Immature natural killer cell (primary cell): ENCODE measurements around the gene NTM. TPM values are rescaled to one million over a fixed set of nuclear protein-coding genes. Genes with fewer than 3 reads are reported as not detected.

Experiments
- DNase-seq, 3 donors: peaks; one replicate each; pipeline ENCODE4 v3.0.0; 2022; ENCODE audit warnings: mixed read lengths in 1 of 3
- H3K27ac Mint-ChIP-seq, 6 donors: one replicate each; pipeline ENCODE4 v1.8.0; 2020; ENCODE audit warnings: mixed read lengths in 6 of 6, mild to moderate bottlenecking in 5 of 6, inconsistent platforms in 4 of 6, moderate library complexity in 3 of 6
- H3K27me3 Mint-ChIP-seq, 3 donors: one replicate each; pipeline ENCODE4 v1.8.0; 2020 to 2021; ENCODE audit warnings: low read depth in 3 of 3, mild to moderate bottlenecking in 3 of 3, mixed read lengths in 3 of 3, moderate library complexity in 3 of 3, inconsistent platforms in 1 of 3
- H3K36me3 Mint-ChIP-seq, 3 donors: one replicate each; pipeline ENCODE4 v1.8.0; 2020; ENCODE audit warnings: mixed read lengths in 3 of 3, inconsistent platforms in 2 of 3, mild to moderate bottlenecking in 2 of 3
- H3K4me1 Mint-ChIP-seq, 2 donors: one replicate each; pipeline ENCODE4 v1.8.0; 2020; ENCODE audit warnings: inconsistent platforms in 2 of 2, mild to moderate bottlenecking in 2 of 2, mixed read lengths in 2 of 2, moderate library complexity in 1 of 2
- H3K4me3 Mint-ChIP-seq, 5 donors: one replicate each; pipeline ENCODE4 v1.8.0; 2020; ENCODE audit warnings: mild to moderate bottlenecking in 5 of 5, mixed read lengths in 5 of 5, inconsistent platforms in 3 of 5, moderate library complexity in 3 of 5
- H3K9me3 Mint-ChIP-seq, 6 donors: one replicate each; pipeline ENCODE4 v1.8.0; 2020; ENCODE audit warnings: mild to moderate bottlenecking in 6 of 6, mixed read lengths in 6 of 6, inconsistent platforms in 4 of 6, moderate library complexity in 3 of 6
- polyA plus RNA-seq, 3 donors: library from polyadenylated mRNA; unstranded; fragments of 300-500 nt; fragmentation: Illumina TruSeq; gene quantifications; one replicate each; pipeline ENCODE4 v1.2.3, GENCODE V29; 2021

The NTM gene
- polyA plus RNA-seq, 3 donors from 2014 or later, result not detected

- Mint-ChIP-seq H3K4me1 (no peaks in the 10 kb centered on the region), H3K36me3 (no peaks in the 10 kb centered on the region), H3K27me3 (peaks cover 0 to 8% (median 2%) of the 10 kb centered on the region in 3 donors), H3K4me3 (no peak overlapping the region), H3K9me3 (peaks cover 0 to 4% (median 0%) of the 10 kb centered on the region in 6 donors), H3K27ac (no peak overlapping the region)
- no peak for DNase-seq
Observed at GRCh38 chr11:131467645-131468394, 97.4 kb downstream of the NTM start.

GRCh38 chr11:131468565-131468964 lies 98.2 kb downstream of the NTM start:
- Mint-ChIP-seq H3K9me3 (peaks cover 0 to 3% (median 0%) of the 10 kb centered on the region in 6 donors), H3K36me3 (no peaks in the 10 kb centered on the region), H3K27ac (no peak overlapping the region), H3K4me3 (no peak overlapping the region), H3K4me1 (no peaks in the 10 kb centered on the region), H3K27me3 (peaks cover 0 to 6% (median 2%) of the 10 kb centered on the region in 3 donors)
- DNase-seq, result no peak

- Mint-ChIP-seq H3K27me3 (peaks cover 2 to 3% (median 2%) of the 10 kb centered on the region in 3 donors), H3K27ac (no peak overlapping the region), H3K4me3 (no peak overlapping the region), H3K36me3 (no peaks in the 10 kb centered on the region), H3K9me3 (peaks cover 0 to 6% (median 2%) of the 10 kb centered on the region in 6 donors), H3K4me1 (no peaks in the 10 kb centered on the region)
- DNase-seq, result no peak
Observed at GRCh38 chr11:131470216-131470925, 100.0 kb downstream of the NTM start.

- Mint-ChIP-seq H3K4me3 (no peak overlapping the region), H3K27me3 (peaks cover 0 to 5% (median 0%) of the 10 kb centered on the region in 3 donors), H3K4me1 (no peaks in the 10 kb centered on the region), H3K27ac (no peak overlapping the region), H3K9me3 (peaks cover 0 to 6% (median 2%) of the 10 kb centered on the region in 6 donors), H3K36me3 (no peaks in the 10 kb centered on the region)
- DNase-seq, result no peak
Observed at GRCh38 chr11:131471976-131472375, 101.6 kb downstream of the NTM start.

- DNase-seq, result no peak
- Mint-ChIP-seq H3K4me3 (no peak overlapping the region), H3K27ac (no peak overlapping the region), H3K4me1 (no peaks in the 10 kb centered on the region), H3K36me3 (no peaks in the 10 kb centered on the region), H3K27me3 (peaks cover 0 to 5% (median 1%) of the 10 kb centered on the region in 3 donors), H3K9me3 (peaks cover 0 to 6% (median 3%) of the 10 kb centered on the region in 6 donors)
Observed at GRCh38 chr11:131474947-131475346, 104.5 kb downstream of the NTM start.

GRCh38 chr11:131476266-131476665 lies 105.9 kb downstream of the NTM start:
- no peaks in the 10 kb centered on the region for H3K4me1 Mint-ChIP-seq
- H3K27me3 Mint-ChIP-seq, result peaks cover 0 to 5% (median 1%) of the 10 kb centered on the region in 3 donors
- H3K4me3 Mint-ChIP-seq, result no peak overlapping the region
- DNase-seq, result no peak
- H3K36me3 Mint-ChIP-seq, result no peaks in the 10 kb centered on the region
- H3K9me3 Mint-ChIP-seq, result peaks cover 0 to 6% (median 3%) of the 10 kb centered on the region in 6 donors
- no peak overlapping the region for H3K27ac Mint-ChIP-seq

GRCh38 chr11:131478341-131478740 lies 107.9 kb downstream of the NTM start:
- Mint-ChIP-seq H3K36me3 (no peaks in the 10 kb centered on the region), H3K4me3 (no peak overlapping the region)

GRCh38 chr11:131481303-131481702 lies 110.9 kb downstream of the NTM start:
- Mint-ChIP-seq H3K27ac (no peak overlapping the region), H3K4me1 (no peaks in the 10 kb centered on the region), H3K36me3 (no peaks in the 10 kb centered on the region), H3K9me3 (peaks cover 0 to 3% (median 0%) of the 10 kb centered on the region in 6 donors), H3K27me3 (peaks cover 0 to 4% (median 2%) of the 10 kb centered on the region in 3 donors), H3K4me3 (no peak overlapping the region)
- no peak for DNase-seq

More at GRCh38 chr11:131478341-131478740, 107.9 kb downstream of the NTM start:
- no peaks in the 10 kb centered on the region for H3K4me1 Mint-ChIP-seq
- no peak for DNase-seq
- H3K27ac Mint-ChIP-seq, result no peak overlapping the region
- peaks cover 0 to 6% (median 3%) of the 10 kb centered on the region in 6 donors for H3K9me3 Mint-ChIP-seq
- H3K27me3 Mint-ChIP-seq, result peaks cover 0 to 5% (median 4%) of the 10 kb centered on the region in 3 donors

GRCh38 chr11:131481971-131482370 lies 111.6 kb downstream of the NTM start:
- no peak overlapping the region for H3K4me3 Mint-ChIP-seq
- DNase-seq, result no peak
- no peak overlapping the region for H3K27ac Mint-ChIP-seq
- peaks cover 0 to 3% (median 0%) of the 10 kb centered on the region in 6 donors for H3K9me3 Mint-ChIP-seq
- H3K27me3 Mint-ChIP-seq, result peaks cover 0 to 4% (median 0%) of the 10 kb centered on the region in 3 donors
- H3K4me1 Mint-ChIP-seq, result no peaks in the 10 kb centered on the region
- no peaks in the 10 kb centered on the region for H3K36me3 Mint-ChIP-seq

- Mint-ChIP-seq H3K4me3 (no peak overlapping the region), H3K4me1 (no peaks in the 10 kb centered on the region), H3K27me3 (peaks cover 0 to 4% (median 0%) of the 10 kb centered on the region in 3 donors), H3K9me3 (peaks cover 0 to 3% (median 0%) of the 10 kb centered on the region in 6 donors), H3K36me3 (no peaks in the 10 kb centered on the region), H3K27ac (no peak overlapping the region)
- DNase-seq, result no peak
Observed at GRCh38 chr11:131483453-131483852, 113.0 kb downstream of the NTM start.

- H3K9me3 Mint-ChIP-seq, result peaks cover 0 to 3% (median 0%) of the 10 kb centered on the region in 6 donors
- H3K4me3 Mint-ChIP-seq, result no peak overlapping the region
- no peak overlapping the region for H3K27ac Mint-ChIP-seq
- no peaks in the 10 kb centered on the region for H3K36me3 Mint-ChIP-seq
- no peak for DNase-seq
- no peaks in the 10 kb centered on the region for H3K4me1 Mint-ChIP-seq
- peaks cover 0 to 4% (median 0%) of the 10 kb centered on the region in 3 donors for H3K27me3 Mint-ChIP-seq
Observed at GRCh38 chr11:131483877-131484276, 113.5 kb downstream of the NTM start.

- Mint-ChIP-seq H3K27me3 (peaks cover 0 to 3% (median 0%) of the 10 kb centered on the region in 3 donors), H3K36me3 (peaks cover 0 to 5% (median 0%) of the 10 kb centered on the region in 3 donors), H3K9me3 (peaks cover 0 to 4% (median 0%) of the 10 kb centered on the region in 6 donors), H3K4me1 (no peaks in the 10 kb centered on the region), H3K27ac (no peak overlapping the region), H3K4me3 (no peak overlapping the region)
- DNase-seq, result no peak
Observed at GRCh38 chr11:131486100-131486499, 115.7 kb downstream of the NTM start.

GRCh38 chr11:131486937-131487635 lies 116.7 kb downstream of the NTM start:
- H3K27me3 Mint-ChIP-seq, result peaks cover 0 to 3% (median 0%) of the 10 kb centered on the region in 3 donors
- no peak overlapping the region for H3K27ac Mint-ChIP-seq
- DNase-seq, result no peak
- no peaks in the 10 kb centered on the region for H3K4me1 Mint-ChIP-seq
- H3K36me3 Mint-ChIP-seq, result peaks cover 0 to 5% (median 0%) of the 10 kb centered on the region in 3 donors
- peaks cover 0 to 4% (median 0%) of the 10 kb centered on the region in 6 donors for H3K9me3 Mint-ChIP-seq
- H3K4me3 Mint-ChIP-seq, result no peak overlapping the region
